ENCODE results near the gene S100PBP.

The S100PBP gene

GRCh38 chr1:32888677-32889420, 71.4 kb downstream of the S100PBP start:
- peak; percentile 1 for DNase-seq

DNA sequence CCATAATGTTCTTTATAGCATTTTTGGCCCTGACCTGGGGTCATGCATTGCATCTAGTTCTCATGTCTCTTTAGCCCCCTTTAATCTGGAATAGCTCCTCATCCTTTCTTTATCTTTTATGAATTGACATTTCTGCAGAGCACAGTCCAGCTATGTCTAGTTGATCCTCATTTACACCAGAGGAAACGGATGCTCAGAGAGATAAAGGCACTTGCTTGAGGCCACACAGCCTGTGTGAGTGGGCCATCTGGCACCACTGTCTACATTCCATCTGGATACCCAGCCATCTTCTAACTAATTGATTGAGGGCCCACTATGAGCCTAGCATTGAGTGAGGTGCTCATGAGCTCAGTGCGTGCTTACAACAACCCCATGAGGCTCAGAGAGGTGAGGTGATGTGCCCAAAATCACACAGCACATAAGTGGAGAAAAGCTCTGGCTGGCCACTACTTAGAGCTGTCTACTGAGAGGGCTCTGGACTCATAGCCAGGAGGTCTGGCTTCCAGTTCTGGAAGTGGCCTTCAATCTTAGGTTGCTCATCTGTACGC, 72.4 kb downstream of the S100PBP start:
- DNase-seq: no peak

GRCh38 chr1:32890516-32891240, 73.2 kb downstream of the S100PBP start:
- DNase-seq: peak; percentile 1

DNA sequence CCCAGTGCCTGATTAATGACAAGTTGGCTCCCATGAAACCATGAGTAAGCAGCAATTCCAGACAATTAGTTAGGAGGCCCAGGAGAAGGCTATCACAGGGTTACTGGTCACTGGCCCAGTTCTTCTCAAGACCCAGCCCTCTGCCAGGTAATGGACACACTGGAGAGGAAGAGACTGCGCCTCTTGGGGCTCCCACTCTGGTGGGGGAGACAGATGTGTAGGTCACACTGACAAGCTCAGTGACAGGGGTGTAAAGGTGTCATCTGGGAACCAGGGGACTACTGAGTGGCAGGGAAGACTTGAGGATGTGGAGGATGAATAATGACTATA, 73.8 kb downstream of the S100PBP start:
- DNase-seq: peak; percentile 5

GRCh38 chr1:32891630-32892029, 74.2 kb downstream of the S100PBP start:
- DNase-seq: no peak

GRCh38 chr1:32892368-32893197, 75.1 kb downstream of the S100PBP start:
- DNase-seq: peak; percentile 78

DNA sequence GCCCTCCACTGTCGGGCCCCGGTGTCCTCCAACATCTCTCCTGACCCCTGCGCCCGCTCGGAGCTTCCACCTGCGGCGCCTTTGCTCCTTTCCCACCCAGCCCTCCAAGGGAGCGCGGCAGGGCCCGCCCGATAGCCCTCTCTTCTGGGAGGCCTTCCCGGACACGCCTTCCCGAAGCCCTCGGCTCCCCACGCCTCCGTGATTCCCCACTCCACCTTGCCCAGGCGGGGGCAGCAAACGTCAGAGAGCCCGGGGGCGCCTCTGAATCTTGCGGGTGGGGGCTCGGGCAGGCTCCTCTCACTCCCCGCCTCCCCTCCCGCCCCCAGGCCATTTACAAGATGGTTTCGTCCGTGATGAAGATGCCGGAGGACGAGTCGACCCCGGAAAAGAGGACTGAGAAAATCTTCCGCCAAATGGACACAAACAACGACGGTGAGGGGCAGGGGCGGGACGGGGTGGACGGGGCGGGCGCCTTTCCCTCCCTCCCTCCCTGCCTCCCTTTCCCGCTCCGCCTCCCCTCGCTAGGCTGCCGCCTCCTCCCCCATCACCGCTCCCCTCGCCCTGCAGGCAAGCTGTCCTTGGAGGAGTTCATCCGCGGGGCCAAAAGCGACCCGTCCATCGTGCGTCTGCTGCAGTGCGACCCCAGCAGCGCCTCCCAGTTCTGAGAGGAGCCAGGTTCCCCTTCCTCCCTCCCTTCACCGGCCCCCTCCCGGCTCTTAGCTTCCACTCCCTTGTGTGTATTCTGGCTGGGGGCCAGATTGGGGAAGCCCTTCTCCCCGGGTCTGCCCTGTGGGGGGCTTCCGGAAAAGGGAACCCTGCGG, 76.0 kb downstream of the S100PBP start:
- peak; percentile 84 for DNase-seq

DNA sequence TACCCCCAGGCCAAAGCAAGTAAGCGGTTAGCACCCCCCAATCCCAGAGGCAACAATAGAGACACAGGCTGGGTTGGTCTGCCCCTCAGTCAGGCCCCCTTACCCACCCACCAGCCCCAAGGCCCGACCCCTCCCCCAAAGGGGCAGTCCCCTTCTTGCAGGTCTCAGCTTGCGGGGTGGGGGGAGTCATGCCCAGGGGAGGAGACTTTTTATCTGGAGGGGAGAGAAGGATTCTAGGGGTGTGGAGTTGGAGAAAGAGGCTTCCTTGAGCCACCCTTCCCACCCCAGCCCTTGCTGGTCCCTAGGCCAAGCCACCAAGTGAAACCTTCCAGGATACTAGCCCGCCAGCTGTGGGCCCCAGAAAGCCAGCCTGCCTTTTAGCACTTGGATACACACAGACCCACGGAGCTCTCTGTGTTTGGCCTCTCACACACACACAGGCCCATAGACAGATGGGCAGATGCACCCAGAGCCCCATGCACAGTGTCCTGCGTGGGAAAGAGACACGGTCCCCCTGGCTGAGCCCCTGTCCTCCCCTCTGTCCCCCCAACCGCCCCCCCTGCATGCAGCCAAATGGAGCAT, 76.7 kb downstream of the S100PBP start:
- DNase-seq: peak; percentile 53

GRCh38 chr1:32894681-32895080, 77.2 kb downstream of the S100PBP start:
- DNase-seq: peak; percentile 21

- peak; percentile 24 for DNase-seq
These were observed 78.1 kb downstream of the S100PBP start for GRCh38 chr1:32895325-32896215.

GRCh38 chr1:32896451-32896850, 79.0 kb downstream of the S100PBP start:
- no peak for DNase-seq

GRCh38 chr1:32897082-32898049, 79.9 kb downstream of the S100PBP start:
- DNase-seq: peak; percentile 1

DNA sequence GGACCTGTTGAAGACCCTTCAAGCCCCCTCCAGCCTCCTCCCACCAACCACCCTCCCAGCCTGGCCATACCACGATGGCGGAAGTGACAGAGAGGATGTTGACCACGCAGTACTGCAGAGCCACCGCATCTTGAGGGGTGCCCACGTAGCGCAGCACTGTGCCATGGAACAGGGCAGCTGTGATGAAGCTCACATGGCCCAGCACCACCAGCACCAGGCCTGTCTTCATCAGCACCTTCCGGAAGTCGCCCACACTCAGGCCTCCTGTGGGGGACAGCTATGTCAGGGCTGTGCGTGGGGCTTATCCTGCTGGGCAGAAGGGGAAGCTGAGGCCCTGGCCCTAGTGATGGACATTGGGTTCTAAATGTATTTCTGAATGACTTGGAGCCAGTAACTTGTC, 80.6 kb downstream of the S100PBP start:
- no peak for DNase-seq

DNA sequence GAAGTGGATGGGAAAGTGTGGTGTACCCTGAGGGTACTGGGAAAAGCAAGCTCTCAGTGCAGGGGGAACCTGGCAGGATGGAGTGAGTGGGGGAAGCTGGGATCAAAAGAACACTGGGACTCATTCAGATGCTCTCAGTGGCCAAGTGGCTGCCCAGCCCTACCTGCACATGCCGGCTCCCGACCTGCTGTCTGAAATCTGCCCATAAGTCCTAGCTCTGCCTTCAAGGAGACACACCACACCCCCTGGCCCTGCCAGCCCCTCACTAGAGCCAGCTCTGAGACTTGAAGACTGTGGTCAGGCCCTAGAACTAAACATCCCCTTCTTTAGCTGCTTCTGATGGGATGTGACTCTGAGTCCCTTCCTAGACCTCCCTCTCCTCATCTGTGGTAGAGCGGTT, 81.5 kb downstream of the S100PBP start:
- peak; percentile 1 for DNase-seq

DNA sequence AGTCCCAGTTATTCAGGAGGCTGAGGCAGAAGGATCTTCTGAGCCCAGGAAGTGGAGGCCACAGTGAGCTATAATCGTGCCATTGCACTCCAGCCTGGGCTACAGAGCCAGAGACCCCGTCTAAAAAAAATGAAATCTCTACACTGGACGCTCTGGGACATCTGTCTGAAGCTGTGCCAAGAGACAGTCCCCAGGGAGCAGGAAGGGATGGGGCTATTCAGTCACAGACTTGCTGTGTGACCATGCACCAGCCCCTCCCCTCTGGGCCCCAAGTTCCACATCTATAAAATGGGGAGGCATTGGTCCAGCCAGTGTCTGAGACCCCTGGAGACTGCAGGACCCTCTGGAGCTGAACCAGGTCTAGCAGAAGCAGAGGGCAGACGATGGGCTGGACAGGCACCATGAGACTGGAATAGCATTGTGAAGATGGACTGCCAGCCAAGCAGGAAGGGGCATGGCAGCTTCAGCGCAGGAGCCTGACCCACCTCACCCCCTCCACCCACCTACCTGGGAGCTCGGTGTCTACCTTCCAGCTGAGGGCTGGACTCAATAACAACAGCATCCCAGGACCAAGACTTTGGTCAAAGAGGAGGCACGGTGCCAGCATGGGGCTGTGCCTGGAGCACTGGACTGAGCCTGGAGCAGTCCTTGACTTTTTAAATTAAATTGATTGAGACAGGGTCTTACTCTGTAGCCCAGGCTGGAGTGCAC, 82.3 kb downstream of the S100PBP start:
- DNase-seq: peak; percentile 2

- DNase-seq: peak; percentile 32
These were observed 83.0 kb downstream of the S100PBP start for GRCh38 chr1:32900371-32900955.

DNA sequence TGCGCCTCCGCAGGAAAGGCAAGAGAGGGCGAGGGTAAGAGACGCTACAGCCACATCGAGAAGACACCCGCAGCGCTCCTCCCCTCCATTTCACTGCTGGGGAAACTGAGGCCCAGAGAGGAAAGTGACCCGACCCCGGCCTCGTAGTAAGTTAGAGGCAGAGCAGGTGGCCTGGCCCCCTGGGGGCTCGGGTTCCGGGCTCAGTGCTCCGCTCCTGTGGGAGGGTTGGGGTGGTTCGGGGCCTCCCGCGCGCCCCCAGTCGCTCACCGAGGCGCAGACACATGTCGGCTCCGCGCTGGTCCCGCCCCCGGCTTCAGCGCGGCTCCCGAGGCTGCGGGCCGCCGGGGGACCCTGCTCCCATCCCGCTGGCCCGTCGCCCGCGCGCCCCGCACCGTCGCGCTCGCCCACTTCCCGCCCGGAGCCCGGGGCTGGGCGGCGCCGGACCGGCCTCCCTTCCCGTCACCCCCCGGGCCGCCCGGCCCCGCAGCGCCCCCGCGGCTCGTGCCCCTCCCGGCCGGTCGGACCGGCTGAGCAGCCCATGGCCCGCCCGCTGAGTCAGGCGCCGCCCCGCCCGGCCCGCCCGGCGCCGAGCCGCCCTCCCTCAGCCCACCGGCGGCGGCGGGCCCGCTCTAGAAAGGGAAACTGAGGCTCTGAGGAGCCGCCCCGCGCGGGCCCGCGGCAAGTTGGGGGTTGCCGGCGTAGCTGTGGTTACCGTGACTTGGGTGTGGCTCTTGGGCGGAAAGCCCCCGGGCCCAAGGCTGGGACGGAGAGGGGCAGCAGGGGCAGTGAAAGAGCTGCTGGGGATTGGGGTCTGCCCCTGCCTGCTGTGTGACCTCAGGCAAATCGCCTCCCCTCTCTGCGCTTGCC, 83.7 kb downstream of the S100PBP start, which contains the start of gene TMEM54:
Gene TMEM54 (minus strand): TSS at position 434 of the 867 bp plus-strand sequence. CDS start 151 bp downstream, at position 283.
- DNase-seq: peak; percentile 5

Measured in retina (tissue), 1 donor.